ENCODE results near the gene TM2D3.

DNA sequence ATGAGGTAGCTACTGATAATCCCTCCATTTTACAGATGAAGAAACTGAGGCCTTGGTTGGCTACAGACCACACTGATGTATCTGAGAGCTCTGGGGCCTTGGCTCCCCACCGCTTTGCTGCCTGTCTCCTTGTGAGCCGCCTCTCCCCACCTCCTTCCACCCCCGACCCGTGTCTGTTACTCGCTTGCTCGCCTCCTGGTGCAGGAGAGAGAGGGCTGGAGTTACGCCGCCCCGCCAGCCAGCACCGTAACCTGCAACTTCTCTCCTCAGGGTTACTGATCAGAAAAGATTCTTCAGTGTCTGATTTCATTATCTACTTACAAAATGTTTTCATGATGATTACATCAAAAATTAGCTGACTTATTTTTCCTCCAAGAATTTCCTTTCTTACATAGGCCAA lies 34.1 kb downstream of the TM2D3 start:
- TF ChIP-seq MAX (CRISPR knock-in tag; IDR thresholded peaks at IDR 0.05) (no peak), CTCF (IDR thresholded peaks at IDR 0.05) (no peak), NFYB (CRISPR knock-in tag; conservative IDR thresholded peaks at IDR 0.05; ENCODE audit: low read depth) (no peak), E2F1 (CRISPR knock-in tag; IDR thresholded peaks at IDR 0.05) (no peak), TCF7 (CRISPR knock-in tag; IDR thresholded peaks at IDR 0.05; ENCODE audit: low read depth) (no peak), IRF2 (CRISPR knock-in tag; IDR thresholded peaks at IDR 0.05; ENCODE audit: borderline replicate concordance, low read depth) (no peak), FOXK1 (CRISPR knock-in tag; IDR thresholded peaks at IDR 0.05) (no peak), ATF6 (CRISPR knock-in tag; IDR thresholded peaks at IDR 0.05) (no peak), ZBTB21 (CRISPR knock-in tag; IDR thresholded peaks at IDR 0.05; ENCODE audit: borderline replicate concordance) (no peak), STAT6 (CRISPR knock-in tag; conservative IDR thresholded peaks at IDR 0.05; ENCODE audit: low read depth) (no peak)
- TF ChIP-seq, protein P1, sequence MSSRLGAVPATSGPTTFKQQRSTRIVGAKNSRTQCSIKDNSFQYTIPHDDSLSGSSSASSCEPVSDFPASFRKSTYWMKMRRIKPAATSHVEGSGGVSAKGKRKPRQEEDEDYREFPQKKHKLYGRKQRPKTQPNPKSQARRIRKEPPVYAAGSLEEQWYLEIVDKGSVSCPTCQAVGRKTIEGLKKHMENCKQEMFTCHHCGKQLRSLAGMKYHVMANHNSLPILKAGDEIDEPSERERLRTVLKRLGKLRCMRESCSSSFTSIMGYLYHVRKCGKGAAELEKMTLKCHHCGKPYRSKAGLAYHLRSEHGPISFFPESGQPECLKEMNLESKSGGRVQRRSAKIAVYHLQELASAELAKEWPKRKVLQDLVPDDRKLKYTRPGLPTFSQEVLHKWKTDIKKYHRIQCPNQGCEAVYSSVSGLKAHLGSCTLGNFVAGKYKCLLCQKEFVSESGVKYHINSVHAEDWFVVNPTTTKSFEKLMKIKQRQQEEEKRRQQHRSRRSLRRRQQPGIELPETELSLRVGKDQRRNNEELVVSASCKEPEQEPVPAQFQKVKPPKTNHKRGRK (CRISPR knock-in tag; IDR thresholded peaks at IDR 0.05; ENCODE audit: borderline replicate concordance): no peak
- TF ChIP-seq, protein P2, sequence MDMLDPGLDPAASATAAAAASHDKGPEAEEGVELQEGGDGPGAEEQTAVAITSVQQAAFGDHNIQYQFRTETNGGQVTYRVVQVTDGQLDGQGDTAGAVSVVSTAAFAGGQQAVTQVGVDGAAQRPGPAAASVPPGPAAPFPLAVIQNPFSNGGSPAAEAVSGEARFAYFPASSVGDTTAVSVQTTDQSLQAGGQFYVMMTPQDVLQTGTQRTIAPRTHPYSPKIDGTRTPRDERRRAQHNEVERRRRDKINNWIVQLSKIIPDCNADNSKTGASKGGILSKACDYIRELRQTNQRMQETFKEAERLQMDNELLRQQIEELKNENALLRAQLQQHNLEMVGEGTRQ (CRISPR knock-in tag; IDR thresholded peaks at IDR 0.05): no peak

Data from WTC11 (cell line).